Measurements from ENCODE around the gene CARS1. TPM values are rescaled to one million over a fixed set of nuclear protein-coding genes. Genes with fewer than 3 reads are reported as not detected.

CARS1 gene
- total and polyA plus RNA-seq, 2 experiments from 2014 or later = 72.9 to 95.9 TPM

DNA sequence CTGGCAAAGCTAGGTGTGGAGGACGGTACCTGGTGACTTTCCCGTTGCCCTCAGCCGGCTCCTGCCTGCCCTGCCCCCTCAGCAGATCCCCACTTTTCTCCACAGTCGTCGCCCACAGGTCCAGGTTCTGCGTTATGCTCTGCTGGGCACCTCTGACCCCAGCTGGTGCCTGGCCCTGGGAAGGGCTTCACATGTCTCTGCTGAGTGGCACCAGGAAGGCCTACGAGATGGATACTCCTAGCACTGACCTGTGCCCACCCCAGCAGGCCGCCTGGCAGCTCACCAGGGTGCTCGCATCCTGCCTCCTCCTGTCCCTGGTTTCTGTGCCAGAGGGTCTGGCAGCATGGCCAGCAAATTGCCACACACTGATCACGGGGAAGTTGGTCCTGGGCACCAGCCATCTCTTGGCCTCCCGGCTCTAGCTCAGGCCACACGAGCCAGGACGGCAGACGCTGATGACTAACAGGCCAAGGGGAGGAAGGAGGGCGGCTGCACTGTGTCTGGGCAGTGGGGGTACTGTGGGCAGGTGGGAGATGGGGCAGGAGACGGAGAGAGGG lies 13.8 kb downstream of the CARS1 start (continued):
- TF ChIP-seq, protein P1, sequence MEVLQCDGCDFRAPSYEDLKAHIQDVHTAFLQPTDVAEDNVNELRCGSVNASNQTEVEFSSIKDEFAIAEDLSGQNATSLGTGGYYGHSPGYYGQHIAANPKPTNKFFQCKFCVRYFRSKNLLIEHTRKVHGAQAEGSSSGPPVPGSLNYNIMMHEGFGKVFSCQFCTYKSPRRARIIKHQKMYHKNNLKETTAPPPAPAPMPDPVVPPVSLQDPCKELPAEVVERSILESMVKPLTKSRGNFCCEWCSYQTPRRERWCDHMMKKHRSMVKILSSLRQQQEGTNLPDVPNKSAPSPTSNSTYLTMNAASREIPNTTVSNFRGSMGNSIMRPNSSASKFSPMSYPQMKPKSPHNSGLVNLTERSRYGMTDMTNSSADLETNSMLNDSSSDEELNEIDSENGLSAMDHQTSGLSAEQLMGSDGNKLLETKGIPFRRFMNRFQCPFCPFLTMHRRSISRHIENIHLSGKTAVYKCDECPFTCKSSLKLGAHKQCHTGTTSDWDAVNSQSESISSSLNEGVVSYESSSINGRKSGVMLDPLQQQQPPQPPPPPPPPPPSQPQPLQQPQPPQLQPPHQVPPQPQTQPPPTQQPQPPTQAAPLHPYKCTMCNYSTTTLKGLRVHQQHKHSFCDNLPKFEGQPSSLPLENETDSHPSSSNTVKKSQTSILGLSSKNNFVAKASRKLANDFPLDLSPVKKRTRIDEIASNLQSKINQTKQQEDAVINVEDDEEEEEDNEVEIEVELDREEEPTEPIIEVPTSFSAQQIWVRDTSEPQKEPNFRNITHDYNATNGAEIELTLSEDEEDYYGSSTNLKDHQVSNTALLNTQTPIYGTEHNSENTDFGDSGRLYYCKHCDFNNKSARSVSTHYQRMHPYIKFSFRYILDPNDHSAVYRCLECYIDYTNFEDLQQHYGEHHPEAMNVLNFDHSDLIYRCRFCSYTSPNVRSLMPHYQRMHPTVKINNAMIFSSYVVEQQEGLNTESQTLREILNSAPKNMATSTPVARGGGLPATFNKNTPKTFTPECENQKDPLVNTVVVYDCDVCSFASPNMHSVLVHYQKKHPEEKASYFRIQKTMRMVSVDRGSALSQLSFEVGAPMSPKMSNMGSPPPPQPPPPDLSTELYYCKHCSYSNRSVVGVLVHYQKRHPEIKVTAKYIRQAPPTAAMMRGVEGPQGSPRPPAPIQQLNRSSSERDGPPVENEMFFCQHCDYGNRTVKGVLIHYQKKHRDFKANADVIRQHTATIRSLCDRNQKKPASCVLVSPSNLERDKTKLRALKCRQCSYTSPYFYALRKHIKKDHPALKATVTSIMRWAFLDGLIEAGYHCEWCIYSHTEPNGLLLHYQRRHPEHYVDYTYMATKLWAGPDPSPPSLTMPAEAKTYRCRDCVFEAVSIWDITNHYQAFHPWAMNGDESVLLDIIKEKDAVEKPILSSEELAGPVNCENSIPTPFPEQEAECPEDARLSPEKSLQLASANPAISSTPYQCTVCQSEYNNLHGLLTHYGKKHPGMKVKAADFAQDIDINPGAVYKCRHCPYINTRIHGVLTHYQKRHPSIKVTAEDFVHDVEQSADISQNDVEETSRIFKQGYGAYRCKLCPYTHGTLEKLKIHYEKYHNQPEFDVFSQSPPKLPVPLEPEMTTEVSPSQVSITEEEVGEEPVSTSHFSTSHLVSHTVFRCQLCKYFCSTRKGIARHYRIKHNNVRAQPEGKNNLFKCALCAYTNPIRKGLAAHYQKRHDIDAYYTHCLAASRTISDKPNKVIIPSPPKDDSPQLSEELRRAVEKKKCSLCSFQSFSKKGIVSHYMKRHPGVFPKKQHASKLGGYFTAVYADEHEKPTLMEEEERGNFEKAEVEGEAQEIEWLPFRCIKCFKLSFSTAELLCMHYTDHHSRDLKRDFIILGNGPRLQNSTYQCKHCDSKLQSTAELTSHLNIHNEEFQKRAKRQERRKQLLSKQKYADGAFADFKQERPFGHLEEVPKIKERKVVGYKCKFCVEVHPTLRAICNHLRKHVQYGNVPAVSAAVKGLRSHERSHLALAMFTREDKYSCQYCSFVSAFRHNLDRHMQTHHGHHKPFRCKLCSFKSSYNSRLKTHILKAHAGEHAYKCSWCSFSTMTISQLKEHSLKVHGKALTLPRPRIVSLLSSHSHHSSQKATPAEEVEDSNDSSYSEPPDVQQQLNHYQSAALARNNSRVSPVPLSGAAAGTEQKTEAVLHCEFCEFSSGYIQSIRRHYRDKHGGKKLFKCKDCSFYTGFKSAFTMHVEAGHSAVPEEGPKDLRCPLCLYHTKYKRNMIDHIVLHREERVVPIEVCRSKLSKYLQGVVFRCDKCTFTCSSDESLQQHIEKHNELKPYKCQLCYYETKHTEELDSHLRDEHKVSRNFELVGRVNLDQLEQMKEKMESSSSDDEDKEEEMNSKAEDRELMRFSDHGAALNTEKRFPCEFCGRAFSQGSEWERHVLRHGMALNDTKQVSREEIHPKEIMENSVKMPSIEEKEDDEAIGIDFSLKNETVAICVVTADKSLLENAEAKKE (CRISPR knock-in tag; IDR thresholded peaks at IDR 0.05) = no peak
- TF ChIP-seq EZH2phosphoT487 (IDR thresholded peaks at IDR 0.05; ENCODE audit: unreplicated experiment) (no peak), EZH2 (IDR thresholded peaks at IDR 0.05; ENCODE audit: low read depth, unreplicated experiment) (no peak), NANOG (IDR thresholded peaks at IDR 0.05; ENCODE audit: borderline replicate concordance) (no peak), ZNF114 (CRISPR knock-in tag; IDR thresholded peaks at IDR 0.05) (no peak), ETS1 (IDR thresholded peaks at IDR 0.05) (no peak), ZNF331 (CRISPR knock-in tag; IDR thresholded peaks at IDR 0.05; ENCODE audit: low read depth) (no peak)

Data from GM23338 (cell line).